ENCODE measurements around the gene OSGIN1.
A peak's percentile ranks its signal among the peaks of the same experiment; 100 is the strongest.
"Not testable (repeated sequence)": the region's sequence is repeated elsewhere in the genome, so short reads cannot be mapped to it uniquely, and the experiment has no call there.

OSGIN1 gene

GRCh38 chr16:83950862-83951399 is 2.1 kb upstream of the OSGIN1 start:
- H3K4me3 ChIP-seq (ENCODE audit: low read length in 2 of 2); H3K9me3 ChIP-seq (ENCODE audit: control insufficient read depth in 2 of 2, low read length in 2 of 2); H3K36me3 ChIP-seq (ENCODE audit: control insufficient read depth in 2 of 2, insufficient read depth in 2 of 2, low read length in 2 of 2); H3K9ac ChIP-seq (ENCODE audit: low read depth in 1 of 2, low read length in 2 of 2); H3K27me3 ChIP-seq (ENCODE audit: control insufficient read depth in 2 of 2, insufficient read depth in 2 of 2, low read length in 2 of 2); H3K27ac ChIP-seq (ENCODE audit: low read depth in 2 of 2, low read length in 2 of 2): not testable (repeated sequence)
- H3K4me1 ChIP-seq (ENCODE audit: control insufficient read depth in 2 of 2, insufficient read depth in 2 of 2, low read length in 2 of 2): peaks cover 20 to 27% of the 10 kb centered on the region in 2 donors

DNA sequence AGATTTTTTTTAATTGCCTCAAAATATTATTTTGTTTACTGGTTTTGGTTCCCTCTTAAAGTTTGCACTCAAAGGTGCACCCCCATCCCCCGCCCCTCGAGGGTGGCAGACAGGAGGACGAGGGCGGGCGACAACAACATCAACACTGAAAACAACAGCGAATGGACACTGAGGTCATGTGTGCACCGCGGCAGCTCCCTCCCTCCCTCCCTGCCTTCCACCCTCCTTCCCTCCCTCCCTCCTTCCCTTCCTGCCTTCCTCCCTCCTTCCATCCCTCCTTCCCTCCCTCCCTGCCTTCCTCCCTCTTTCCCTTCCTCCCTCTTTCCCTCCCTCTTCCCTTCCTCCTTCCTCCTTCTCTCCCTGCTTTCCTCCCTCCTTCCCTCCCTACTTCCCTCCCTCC is 1.5 kb upstream of the OSGIN1 start:
- H3K4me1 ChIP-seq (ENCODE audit: control insufficient read depth in 2 of 2, insufficient read depth in 2 of 2, low read length in 2 of 2): peaks cover 22 to 27% of the 10 kb centered on the region in 2 donors
- no peak overlapping the region for H3K9ac ChIP-seq (ENCODE audit: low read depth in 1 of 2, low read length in 2 of 2)
- no peak overlapping the region for H3K27ac ChIP-seq (ENCODE audit: low read depth in 2 of 2, low read length in 2 of 2)
- no peak overlapping the region for H3K4me3 ChIP-seq (ENCODE audit: low read length in 2 of 2)
- H3K27me3 ChIP-seq (ENCODE audit: control insufficient read depth in 2 of 2, insufficient read depth in 2 of 2, low read length in 2 of 2): no peaks in the 10 kb centered on the region
- H3K9me3 ChIP-seq (ENCODE audit: control insufficient read depth in 2 of 2, low read length in 2 of 2): no peaks in the 10 kb centered on the region
- H3K36me3 ChIP-seq (ENCODE audit: control insufficient read depth in 2 of 2, insufficient read depth in 2 of 2, low read length in 2 of 2): no peaks in the 10 kb centered on the region

DNA sequence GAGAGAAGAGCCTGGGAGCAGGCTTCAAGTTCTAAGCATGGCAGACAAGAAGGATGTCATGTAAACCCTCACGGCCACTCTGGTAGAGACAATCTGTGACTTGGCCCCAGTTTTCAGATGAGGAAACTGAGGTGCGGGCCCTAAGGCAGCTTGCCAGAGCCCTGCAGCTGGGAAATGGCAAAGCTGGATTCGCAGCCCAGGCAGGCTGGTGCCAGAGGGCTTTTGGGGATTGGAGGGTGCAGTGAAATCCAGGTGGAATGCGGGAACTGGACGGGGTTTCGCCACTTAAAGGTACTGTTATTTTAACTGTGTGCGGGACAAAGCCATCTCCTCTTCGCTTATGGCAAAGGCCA is 477 bp upstream of the OSGIN1 start:
- peak overlapping the region in 1 of 2 donors; percentile 97 for H3K27ac ChIP-seq (ENCODE audit: low read depth in 2 of 2, low read length in 2 of 2)
- peaks cover 23 to 27% of the 10 kb centered on the region in 2 donors for H3K4me1 ChIP-seq (ENCODE audit: control insufficient read depth in 2 of 2, insufficient read depth in 2 of 2, low read length in 2 of 2)
- peak overlapping the region; percentile 77 to 92 for H3K4me3 ChIP-seq (ENCODE audit: low read length in 2 of 2)
- peak overlapping the region in 1 of 2 donors; percentile 96 for H3K9ac ChIP-seq (ENCODE audit: low read depth in 1 of 2, low read length in 2 of 2)
- no peaks in the 10 kb centered on the region for H3K27me3 ChIP-seq (ENCODE audit: control insufficient read depth in 2 of 2, insufficient read depth in 2 of 2, low read length in 2 of 2)
- no peaks in the 10 kb centered on the region for H3K9me3 ChIP-seq (ENCODE audit: control insufficient read depth in 2 of 2, low read length in 2 of 2)
- H3K36me3 ChIP-seq (ENCODE audit: control insufficient read depth in 2 of 2, insufficient read depth in 2 of 2, low read length in 2 of 2): no peaks in the 10 kb centered on the region

GRCh38 chr16:83953796-83954576 is 946 bp downstream of the OSGIN1 start:
- peak overlapping the region; percentile 72 to 96 for H3K9ac ChIP-seq (ENCODE audit: low read depth in 1 of 2, low read length in 2 of 2)
- no peaks in the 10 kb centered on the region for H3K9me3 ChIP-seq (ENCODE audit: control insufficient read depth in 2 of 2, low read length in 2 of 2)
- H3K36me3 ChIP-seq (ENCODE audit: control insufficient read depth in 2 of 2, insufficient read depth in 2 of 2, low read length in 2 of 2): peaks cover 7% of the 10 kb centered on the region in 2 donors
- peaks cover 23 to 24% of the 10 kb centered on the region in 2 donors for H3K4me1 ChIP-seq (ENCODE audit: control insufficient read depth in 2 of 2, insufficient read depth in 2 of 2, low read length in 2 of 2)
- no peaks in the 10 kb centered on the region for H3K27me3 ChIP-seq (ENCODE audit: control insufficient read depth in 2 of 2, insufficient read depth in 2 of 2, low read length in 2 of 2)
- peak overlapping the region; percentile 77 to 92 for H3K4me3 ChIP-seq (ENCODE audit: low read length in 2 of 2)
- peak overlapping the region; percentile 97 to 99 for H3K27ac ChIP-seq (ENCODE audit: low read depth in 2 of 2, low read length in 2 of 2)

DNA sequence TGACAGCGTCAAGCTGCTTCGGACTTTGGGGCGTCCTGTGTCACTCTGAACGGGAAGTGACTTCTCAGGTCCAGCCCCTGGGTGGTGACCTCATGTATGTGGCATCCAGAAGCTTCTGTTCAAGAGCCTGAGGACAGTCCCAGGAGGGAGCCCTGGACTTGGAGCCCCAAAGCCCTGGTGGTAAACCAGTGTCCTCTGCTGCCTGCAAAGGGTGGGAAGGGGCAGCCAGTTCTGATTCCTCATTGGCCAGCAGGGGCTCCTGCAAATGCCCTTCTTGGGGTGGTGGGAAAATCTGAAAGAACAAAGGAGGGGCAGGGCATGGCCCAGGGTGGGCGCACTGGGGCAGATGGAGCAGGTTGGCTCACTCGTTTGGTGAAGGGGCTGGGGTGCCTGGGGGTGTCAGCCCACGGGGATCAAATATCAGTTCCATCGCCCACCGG is 1.6 kb downstream of the OSGIN1 start:
- Histone ChIP-seq H3K27ac (ENCODE audit: low read depth in 2 of 2, low read length in 2 of 2) (peak overlapping the region; percentile 97 to 99), H3K36me3 (ENCODE audit: control insufficient read depth in 2 of 2, insufficient read depth in 2 of 2, low read length in 2 of 2) (peaks cover 7 to 10% of the 10 kb centered on the region in 2 donors), H3K9ac (ENCODE audit: low read depth in 1 of 2, low read length in 2 of 2) (peak overlapping the region in 1 of 2 donors; percentile 96), H3K27me3 (ENCODE audit: control insufficient read depth in 2 of 2, insufficient read depth in 2 of 2, low read length in 2 of 2) (no peaks in the 10 kb centered on the region), H3K4me3 (ENCODE audit: low read length in 2 of 2) (peak overlapping the region; percentile 77 to 92), H3K4me1 (ENCODE audit: control insufficient read depth in 2 of 2, insufficient read depth in 2 of 2, low read length in 2 of 2) (peaks cover 23% of the 10 kb centered on the region in 2 donors), H3K9me3 (ENCODE audit: control insufficient read depth in 2 of 2, low read length in 2 of 2) (no peaks in the 10 kb centered on the region)

DNA sequence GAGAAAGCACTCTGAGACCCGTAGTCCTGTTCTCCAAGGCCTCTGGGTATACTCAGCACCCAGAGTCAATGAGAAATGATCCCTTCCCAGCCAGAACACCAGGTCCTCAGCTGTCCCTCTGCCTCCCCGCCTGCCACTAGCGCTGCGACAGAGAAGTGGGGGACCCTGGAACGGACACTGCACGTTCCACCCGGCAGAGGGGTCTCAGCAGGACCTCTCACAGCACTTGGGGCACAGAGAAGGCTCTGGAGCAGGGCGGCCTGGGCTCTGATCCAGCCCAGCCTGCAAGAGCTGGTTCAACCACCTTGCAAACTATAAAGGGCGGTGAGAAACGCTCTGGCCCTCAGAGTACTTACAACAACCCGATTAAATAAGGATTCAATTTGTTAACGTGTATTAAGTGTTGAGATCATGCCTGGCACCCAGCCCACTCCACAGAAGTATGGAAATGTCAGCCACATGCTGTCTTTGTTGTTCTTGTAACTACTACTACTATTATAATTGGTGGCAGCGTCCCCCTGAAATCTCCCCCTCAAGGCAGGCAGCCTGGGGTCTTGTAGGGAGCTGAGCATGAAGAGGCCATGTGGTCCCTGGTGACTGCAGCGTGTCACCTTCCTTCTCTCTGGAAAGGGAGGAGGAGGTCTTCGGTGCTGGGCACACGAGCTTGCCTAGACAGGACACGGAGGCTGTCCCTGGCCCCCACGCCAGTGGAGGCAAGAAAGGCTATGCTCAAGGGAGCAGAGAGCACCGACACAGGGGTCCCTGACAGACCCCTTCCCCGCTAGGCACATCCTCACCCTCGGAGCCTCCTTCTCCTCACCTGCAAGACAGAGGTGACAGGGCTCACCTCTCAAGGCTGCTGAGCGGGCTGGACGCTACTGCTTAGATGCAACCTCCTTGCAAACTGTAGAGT is 2.4 kb downstream of the OSGIN1 start:
- H3K27me3 ChIP-seq (ENCODE audit: control insufficient read depth in 2 of 2, insufficient read depth in 2 of 2, low read length in 2 of 2): no peaks in the 10 kb centered on the region
- H3K4me3 ChIP-seq (ENCODE audit: low read length in 2 of 2): no peak overlapping the region
- H3K9ac ChIP-seq (ENCODE audit: low read depth in 1 of 2, low read length in 2 of 2): no peak overlapping the region
- H3K4me1 ChIP-seq (ENCODE audit: control insufficient read depth in 2 of 2, insufficient read depth in 2 of 2, low read length in 2 of 2): peaks cover 23% of the 10 kb centered on the region in 2 donors
- peaks cover 7 to 16% of the 10 kb centered on the region in 2 donors for H3K36me3 ChIP-seq (ENCODE audit: control insufficient read depth in 2 of 2, insufficient read depth in 2 of 2, low read length in 2 of 2)
- H3K9me3 ChIP-seq (ENCODE audit: control insufficient read depth in 2 of 2, low read length in 2 of 2): no peaks in the 10 kb centered on the region
- no peak overlapping the region for H3K27ac ChIP-seq (ENCODE audit: low read depth in 2 of 2, low read length in 2 of 2)

DNA sequence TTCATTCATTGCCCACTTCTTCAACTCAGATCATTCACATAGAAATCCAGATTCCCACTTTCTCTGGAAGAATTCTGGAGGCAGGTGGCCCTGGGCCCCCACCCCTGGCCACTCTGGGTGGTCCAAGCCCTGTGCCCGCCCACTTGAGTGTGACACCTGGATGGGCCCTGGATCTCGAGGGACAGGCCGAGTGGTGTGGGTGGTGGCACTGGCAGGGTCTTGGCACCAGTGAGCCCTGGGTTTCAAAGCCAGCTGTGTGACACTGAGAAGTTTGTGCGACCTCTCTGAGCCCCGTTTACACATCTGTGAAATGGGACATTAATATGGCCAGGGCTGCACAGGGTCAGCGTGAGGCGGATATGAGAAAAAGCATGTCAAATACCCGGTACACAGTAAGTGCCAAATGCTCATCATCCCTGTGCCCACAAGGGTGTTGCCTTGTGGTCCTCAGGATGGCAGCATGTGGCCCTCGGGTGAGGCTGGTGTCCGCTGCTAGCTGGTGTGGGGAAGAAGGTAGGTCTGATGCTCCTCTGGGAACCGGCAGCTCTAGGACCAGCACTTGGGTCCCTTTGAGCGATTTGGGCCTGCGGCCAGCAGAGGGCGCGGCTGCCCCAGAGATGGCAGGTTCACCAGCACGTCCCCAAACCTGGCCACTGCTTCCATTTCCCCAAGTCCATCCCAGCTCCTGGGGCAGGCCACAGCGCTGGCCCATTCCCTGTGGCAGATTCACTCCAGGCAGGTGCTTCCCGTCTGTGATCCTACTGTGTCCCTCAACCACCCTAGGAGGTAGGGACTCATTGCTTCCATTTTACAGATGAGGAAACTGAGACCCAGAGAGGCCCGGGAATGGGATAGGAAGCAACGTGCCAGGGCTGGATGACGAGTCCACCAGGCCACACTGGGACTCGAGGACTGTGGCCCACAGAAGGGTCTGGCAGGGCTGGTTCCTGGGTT is 3.6 kb downstream of the OSGIN1 start:
- Histone ChIP-seq H3K36me3 (ENCODE audit: control insufficient read depth in 2 of 2, insufficient read depth in 2 of 2, low read length in 2 of 2) (peaks cover 11 to 16% of the 10 kb centered on the region in 2 donors), H3K27ac (ENCODE audit: low read depth in 2 of 2, low read length in 2 of 2) (no peak overlapping the region), H3K9ac (ENCODE audit: low read depth in 1 of 2, low read length in 2 of 2) (no peak overlapping the region), H3K9me3 (ENCODE audit: control insufficient read depth in 2 of 2, low read length in 2 of 2) (no peaks in the 10 kb centered on the region), H3K4me3 (ENCODE audit: low read length in 2 of 2) (no peak overlapping the region), H3K27me3 (ENCODE audit: control insufficient read depth in 2 of 2, insufficient read depth in 2 of 2, low read length in 2 of 2) (no peaks in the 10 kb centered on the region), H3K4me1 (ENCODE audit: control insufficient read depth in 2 of 2, insufficient read depth in 2 of 2, low read length in 2 of 2) (peaks cover 23% of the 10 kb centered on the region in 2 donors)

GRCh38 chr16:83957296-83957855 is 4.3 kb downstream of the OSGIN1 start:
- H3K27ac ChIP-seq (ENCODE audit: low read depth in 2 of 2, low read length in 2 of 2): no peak overlapping the region
- no peak overlapping the region for H3K9ac ChIP-seq (ENCODE audit: low read depth in 1 of 2, low read length in 2 of 2)
- peaks cover 22 to 23% of the 10 kb centered on the region in 2 donors for H3K4me1 ChIP-seq (ENCODE audit: control insufficient read depth in 2 of 2, insufficient read depth in 2 of 2, low read length in 2 of 2)

GRCh38 chr16:83958137-83958845 is 5.3 kb downstream of the OSGIN1 start:
- H3K4me3 ChIP-seq (ENCODE audit: low read length in 2 of 2): no peak overlapping the region
- H3K27me3 ChIP-seq (ENCODE audit: control insufficient read depth in 2 of 2, insufficient read depth in 2 of 2, low read length in 2 of 2): no peaks in the 10 kb centered on the region
- no peaks in the 10 kb centered on the region for H3K9me3 ChIP-seq (ENCODE audit: control insufficient read depth in 2 of 2, low read length in 2 of 2)
- no peak overlapping the region for H3K27ac ChIP-seq (ENCODE audit: low read depth in 2 of 2, low read length in 2 of 2)
- H3K9ac ChIP-seq (ENCODE audit: low read depth in 1 of 2, low read length in 2 of 2): no peak overlapping the region
- H3K36me3 ChIP-seq (ENCODE audit: control insufficient read depth in 2 of 2, insufficient read depth in 2 of 2, low read length in 2 of 2): peaks cover 11 to 18% of the 10 kb centered on the region in 2 donors
- peaks cover 15 to 17% of the 10 kb centered on the region in 2 donors for H3K4me1 ChIP-seq (ENCODE audit: control insufficient read depth in 2 of 2, insufficient read depth in 2 of 2, low read length in 2 of 2)

More at GRCh38 chr16:83957296-83957855, 4.3 kb downstream of the OSGIN1 start:
- Histone ChIP-seq H3K36me3 (ENCODE audit: control insufficient read depth in 2 of 2, insufficient read depth in 2 of 2, low read length in 2 of 2) (peaks cover 11 to 16% of the 10 kb centered on the region in 2 donors), H3K4me3 (ENCODE audit: low read length in 2 of 2) (no peak overlapping the region), H3K27me3 (ENCODE audit: control insufficient read depth in 2 of 2, insufficient read depth in 2 of 2, low read length in 2 of 2) (no peaks in the 10 kb centered on the region), H3K9me3 (ENCODE audit: control insufficient read depth in 2 of 2, low read length in 2 of 2) (no peaks in the 10 kb centered on the region)
